ENCODE results near the gene CXCL3.

The CXCL3 gene

GRCh38 chr4:74014332-74014731, 24.2 kb downstream of the CXCL3 start:
- DNase-seq (ENCODE audit: low spot score) = no peak

GRCh38 chr4:74013264-74013663, 25.2 kb downstream of the CXCL3 start:
- DNase-seq (ENCODE audit: low spot score) = no peak

- no peak for DNase-seq (ENCODE audit: low spot score)
Measured at GRCh38 chr4:74012130-74012529, 26.4 kb downstream of the CXCL3 start.

GRCh38 chr4:74009307-74009706, 29.2 kb downstream of the CXCL3 start:
- no peak for DNase-seq (ENCODE audit: low spot score)

- peak; percentile 88 for DNase-seq (ENCODE audit: low spot score)
Measured at GRCh38 chr4:74006009-74006476, 32.4 kb downstream of the CXCL3 start.

- DNase-seq (ENCODE audit: low spot score) = peak; percentile 84
Measured at GRCh38 chr4:74005528-74005927, 33.0 kb downstream of the CXCL3 start.

- no peak for DNase-seq (ENCODE audit: low spot score)
Measured at GRCh38 chr4:74004668-74005067, 33.8 kb downstream of the CXCL3 start.

- no peak for DNase-seq (ENCODE audit: low spot score)
Measured at GRCh38 chr4:74000301-74000700, 38.2 kb downstream of the CXCL3 start.

GRCh38 chr4:73998040-73999011, 40.2 kb downstream of the CXCL3 start, which contains the start of gene CXCL5:
TSS of gene CXCL5 (minus strand) at chr4:73998677. CDS start at chr4:73998581, 96 bp downstream.
- DNase-seq (ENCODE audit: low spot score) = peak; percentile 86

GRCh38 chr4:73992050-73992449, 46.4 kb downstream of the CXCL3 start:
- no peak for DNase-seq (ENCODE audit: low spot score)

GRCh38 chr4:73991742-73992000, 46.8 kb downstream of the CXCL3 start:
- no peak for DNase-seq (ENCODE audit: low spot score)

GRCh38 chr4:73990988-73991741, 47.3 kb downstream of the CXCL3 start:
- DNase-seq (ENCODE audit: low spot score) = no peak

- no peak for DNase-seq (ENCODE audit: low spot score)
Measured at GRCh38 chr4:73989928-73990327, 48.6 kb downstream of the CXCL3 start.

GRCh38 chr4:73989031-73989430, 49.5 kb downstream of the CXCL3 start:
- DNase-seq (ENCODE audit: low spot score) = no peak

GRCh38 chr4:73988061-73988460, 50.4 kb downstream of the CXCL3 start, which contains the start of gene PPBP:
TSS of gene PPBP (minus strand) at chr4:73988190. CDS start at chr4:73988103, 87 bp downstream.
- peak; percentile 63 for DNase-seq (ENCODE audit: low spot score)

Data from kidney tubule cell (primary cell).